ENCODE results near the gene TBC1D2B. TPM values are rescaled to one million over a fixed set of nuclear protein-coding genes. Genes with fewer than 3 reads are reported as not detected.
A peak's percentile ranks its signal among the peaks of the same experiment; 100 is the strongest.

The TBC1D2B gene
- total RNA-seq (100 to 1,000 TPM in 2 of 5 experiments, 10 to 100 TPM in 3; 69.7 to 119 (median 86.1) TPM), polyA plus RNA-seq (10 to 100 TPM in 1 of 2 donors, 1 to 10 TPM in 1; 7.4 to 14.5 TPM), total RNA-seq (114 reads per million, percentile 86 among the genes with 10 or more reads in this experiment)

- POLR2A ChIA-PET, result interaction anchor here (0.7 to 15.7 kb wide), 7 partner anchors 9 to 58 kb away, joined by 3 to 292 read pairs (median 3); no protein-coding TSS in a partner anchor
- peaks cover 0 to 11% (median 3%) of the 10 kb centered on the region in 5 donors for H3K36me3 Mint-ChIP-seq
- no peaks in the 10 kb centered on the region for H3K27me3 Mint-ChIP-seq
- ATAC-seq (peak; percentile 90), DNase-seq (peak; percentile 51 to 79 (median 65))
- H3K4me3 Mint-ChIP-seq, result peak within 1 kb of the TSS; percentile 92 to 100 (median 98)
- CTCF ChIA-PET, result interaction anchor here (0.7 to 1.0 kb wide), 3 partner anchors 20 to 35 kb away, joined by 3 read pairs; no protein-coding TSS in a partner anchor
- Histone ChIP-seq H3K36me3 (ENCODE audit: control insufficient read depth in 2 of 3, insufficient read depth in 3 of 3, low read length in 3 of 3) (peaks cover 0 to 5% (median 0%) of the 10 kb centered on the region in 3 experiments), H3K4me1 (ENCODE audit: control insufficient read depth in 2 of 2, insufficient read depth in 2 of 2, low read length in 2 of 2) (peaks cover 33 to 34% of the 10 kb centered on the region in 2 donors), H3K27ac (ENCODE audit: low read depth, low read length) (peak within 1 kb of the TSS; percentile 70), H3K4me3 (ENCODE audit: low read length) (peak within 1 kb of the TSS; percentile 98), H3K9me3 (ENCODE audit: control insufficient read depth in 2 of 3, low read length in 3 of 3) (no peaks in the 10 kb centered on the region), H3K27me3 (ENCODE audit: control insufficient read depth in 2 of 2, insufficient read depth in 2 of 2, low read length in 2 of 2) (no peaks in the 10 kb centered on the region)
- H3K9me3 Mint-ChIP-seq, result no peaks in the 10 kb centered on the region
- peak within 1 kb of the TSS; percentile 88 to 98 (median 95) for H3K27ac Mint-ChIP-seq
- intact Hi-C loops (cut with micrococcal nuclease), result loop anchor here (1.0 to 5.0 kb wide), 10 partner anchors 9 to 361 kb away; partner anchors contain the start of genes IDH3A (in 2 of the 2) and IREB2 (in 2 of the 2)
- peaks cover 36 to 56% (median 46%) of the 10 kb centered on the region in 7 donors for H3K4me1 Mint-ChIP-seq
Observed at GRCh38 chr15:78077053-78077870, at the start of gene TBC1D2B. TSS of gene TBC1D2B (minus strand) at chr15:78077711. CDS start at chr15:78077652, 59 bp downstream.

DNA sequence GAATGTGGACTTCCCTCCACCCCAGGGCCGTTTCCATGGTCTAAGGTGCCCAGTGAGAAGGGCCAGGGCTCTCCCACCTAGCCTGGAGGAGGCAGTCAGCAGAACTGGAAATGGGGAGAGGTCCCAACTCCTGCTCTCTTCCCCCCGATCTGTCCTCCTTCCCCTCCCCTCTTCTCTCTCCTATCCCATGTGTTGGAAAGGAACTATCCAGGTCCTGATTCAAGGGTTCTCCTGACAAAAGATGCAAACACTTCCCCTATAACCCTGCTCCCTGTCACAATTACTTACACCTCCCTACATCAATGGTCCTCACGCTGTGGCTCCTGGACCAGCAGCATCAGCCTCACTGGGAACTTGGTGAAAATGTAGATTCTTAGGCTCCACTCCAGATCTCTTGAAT is 47.8 kb upstream of the TBC1D2B start:
- Mint-ChIP-seq H3K27me3 (no peaks in the 10 kb centered on the region), H3K9me3 (peaks cover 0 to 2% (median 0%) of the 10 kb centered on the region in 11 donors), H3K4me1 (peaks cover 3 to 14% (median 4%) of the 10 kb centered on the region in 7 donors), H3K36me3 (no peaks in the 10 kb centered on the region), H3K4me3 (no peak overlapping the region), H3K27ac (no peak overlapping the region)
- Histone ChIP-seq H3K4me1 (ENCODE audit: control insufficient read depth in 2 of 2, insufficient read depth in 2 of 2, low read length in 2 of 2) (no peaks in the 10 kb centered on the region), H3K27ac (ENCODE audit: low read depth, low read length) (no peak overlapping the region), H3K4me3 (ENCODE audit: low read length) (no peak overlapping the region), H3K36me3 (ENCODE audit: control insufficient read depth in 2 of 3, insufficient read depth in 3 of 3, low read length in 3 of 3) (no peaks in the 10 kb centered on the region), H3K27me3 (ENCODE audit: control insufficient read depth in 2 of 2, insufficient read depth in 2 of 2, low read length in 2 of 2) (no peaks in the 10 kb centered on the region), H3K9me3 (ENCODE audit: control insufficient read depth in 2 of 3, low read length in 3 of 3) (no peaks in the 10 kb centered on the region)
- intact Hi-C loops (cut with micrococcal nuclease), result no loop called here
- POLR2A ChIA-PET, result no interaction called here
- ATAC-seq (no peak), DNase-seq (no peak)
- CTCF ChIA-PET, result interaction anchor here (0.6 to 1.6 kb wide), 2 partner anchors 12 to 17 kb away, joined by 3 to 5 read pairs; no protein-coding TSS in a partner anchor

- Histone ChIP-seq H3K4me3 (ENCODE audit: low read length) (no peak overlapping the region), H3K27me3 (ENCODE audit: control insufficient read depth in 2 of 2, insufficient read depth in 2 of 2, low read length in 2 of 2) (no peaks in the 10 kb centered on the region), H3K36me3 (ENCODE audit: control insufficient read depth in 2 of 3, insufficient read depth in 3 of 3, low read length in 3 of 3) (no peaks in the 10 kb centered on the region), H3K4me1 (ENCODE audit: control insufficient read depth in 2 of 2, insufficient read depth in 2 of 2, low read length in 2 of 2) (no peaks in the 10 kb centered on the region), H3K27ac (ENCODE audit: low read depth, low read length) (no peak overlapping the region), H3K9me3 (ENCODE audit: control insufficient read depth in 2 of 3, low read length in 3 of 3) (no peaks in the 10 kb centered on the region)
- DNase-seq (no peak), ATAC-seq (no peak)
- ChIA-PET POLR2A (no interaction called here), CTCF (interaction anchor here (0.7 to 1.2 kb wide), 2 partner anchors 119 to 160 kb away, joined by 3 to 4 read pairs; no protein-coding TSS in a partner anchor)
- no peaks in the 10 kb centered on the region for H3K9me3 Mint-ChIP-seq
- no peaks in the 10 kb centered on the region for H3K36me3 Mint-ChIP-seq
- peaks cover 0 to 7% (median 0%) of the 10 kb centered on the region in 5 donors for H3K27me3 Mint-ChIP-seq
- intact Hi-C loops (cut with micrococcal nuclease), result no loop called here
- no peak overlapping the region for H3K27ac Mint-ChIP-seq
- H3K4me3 Mint-ChIP-seq, result no peak overlapping the region
- H3K4me1 Mint-ChIP-seq, result peaks cover 0 to 4% (median 0%) of the 10 kb centered on the region in 7 donors
Observed at GRCh38 chr15:78120523-78120922, 43.0 kb upstream of the TBC1D2B start.

GRCh38 chr15:78112551-78112950 is 35.0 kb upstream of the TBC1D2B start:
- H3K27me3 ChIP-seq (ENCODE audit: control insufficient read depth in 2 of 2, insufficient read depth in 2 of 2, low read length in 2 of 2), result no peaks in the 10 kb centered on the region
- H3K4me1 ChIP-seq (ENCODE audit: control insufficient read depth in 2 of 2, insufficient read depth in 2 of 2, low read length in 2 of 2), result peaks cover 0 to 5% of the 10 kb centered on the region in 2 donors
- ATAC-seq, result no peak
- ChIA-PET POLR2A (interaction anchor here (0.6 to 1.1 kb wide), 3 partner anchors 9 to 113 kb away, joined by 3 to 4 read pairs (median 3); partner anchors contain the start of gene IDH3A), CTCF (interaction anchor here (0.6 to 8.0 kb wide), 19 partner anchors 10 to 451 kb away, joined by 3 to 101 read pairs (median 4); no protein-coding TSS in a partner anchor)
- no peak overlapping the region for H3K4me3 Mint-ChIP-seq
- no peaks in the 10 kb centered on the region for H3K9me3 ChIP-seq (ENCODE audit: control insufficient read depth in 2 of 3, low read length in 3 of 3)
- H3K27ac Mint-ChIP-seq, result no peak overlapping the region
- DNase-seq, result no peak
- no peaks in the 10 kb centered on the region for H3K9me3 Mint-ChIP-seq
- peaks cover 0 to 21% (median 0%) of the 10 kb centered on the region in 7 donors for H3K4me1 Mint-ChIP-seq
- intact Hi-C loops (cut with micrococcal nuclease), result no loop called here
- H3K27ac ChIP-seq (ENCODE audit: low read depth, low read length), result no peak overlapping the region
- no peaks in the 10 kb centered on the region for H3K36me3 Mint-ChIP-seq
- H3K36me3 ChIP-seq (ENCODE audit: control insufficient read depth in 2 of 3, insufficient read depth in 3 of 3, low read length in 3 of 3), result no peaks in the 10 kb centered on the region
- no peak overlapping the region for H3K4me3 ChIP-seq (ENCODE audit: low read length)
- H3K27me3 Mint-ChIP-seq, result peaks cover 0 to 5% (median 0%) of the 10 kb centered on the region in 5 donors

GRCh38 chr15:78111788-78112187 is 34.3 kb upstream of the TBC1D2B start:
- ATAC-seq (no peak), DNase-seq (no peak)
- peaks cover 0 to 27% (median under 1%) of the 10 kb centered on the region in 7 donors for H3K4me1 Mint-ChIP-seq
- Histone ChIP-seq H3K27me3 (ENCODE audit: control insufficient read depth in 2 of 2, insufficient read depth in 2 of 2, low read length in 2 of 2) (no peaks in the 10 kb centered on the region), H3K4me3 (ENCODE audit: low read length) (no peak overlapping the region), H3K36me3 (ENCODE audit: control insufficient read depth in 2 of 3, insufficient read depth in 3 of 3, low read length in 3 of 3) (no peaks in the 10 kb centered on the region), H3K4me1 (ENCODE audit: control insufficient read depth in 2 of 2, insufficient read depth in 2 of 2, low read length in 2 of 2) (peaks cover 0 to 5% of the 10 kb centered on the region in 2 donors), H3K27ac (ENCODE audit: low read depth, low read length) (no peak overlapping the region), H3K9me3 (ENCODE audit: control insufficient read depth in 2 of 3, low read length in 3 of 3) (no peaks in the 10 kb centered on the region)
- no peak overlapping the region for H3K27ac Mint-ChIP-seq
- no peak overlapping the region for H3K4me3 Mint-ChIP-seq
- no peaks in the 10 kb centered on the region for H3K36me3 Mint-ChIP-seq
- intact Hi-C loops (cut with micrococcal nuclease), result no loop called here
- ChIA-PET CTCF (interaction anchor here (0.7 to 8.0 kb wide), 14 partner anchors 9 to 156 kb away, joined by 3 to 101 read pairs (median 3); no protein-coding TSS in a partner anchor), POLR2A (interaction anchor here (1.0 to 1.1 kb wide), 2 partner anchors 38 to 112 kb away, joined by 3 to 4 read pairs; partner anchors contain the start of gene IDH3A)
- no peaks in the 10 kb centered on the region for H3K9me3 Mint-ChIP-seq
- peaks cover 0 to 3% (median 0%) of the 10 kb centered on the region in 5 donors for H3K27me3 Mint-ChIP-seq

GRCh38 chr15:78110916-78111475 is 33.5 kb upstream of the TBC1D2B start:
- Histone ChIP-seq H3K4me3 (ENCODE audit: low read length) (no peak overlapping the region), H3K4me1 (ENCODE audit: control insufficient read depth in 2 of 2, insufficient read depth in 2 of 2, low read length in 2 of 2) (peaks cover 0 to 7% of the 10 kb centered on the region in 2 donors), H3K27me3 (ENCODE audit: control insufficient read depth in 2 of 2, insufficient read depth in 2 of 2, low read length in 2 of 2) (no peaks in the 10 kb centered on the region), H3K36me3 (ENCODE audit: control insufficient read depth in 2 of 3, insufficient read depth in 3 of 3, low read length in 3 of 3) (no peaks in the 10 kb centered on the region), H3K9me3 (ENCODE audit: control insufficient read depth in 2 of 3, low read length in 3 of 3) (no peaks in the 10 kb centered on the region), H3K27ac (ENCODE audit: low read depth, low read length) (no peak overlapping the region)
- Mint-ChIP-seq H3K36me3 (no peaks in the 10 kb centered on the region), H3K27me3 (no peaks in the 10 kb centered on the region), H3K27ac (no peak overlapping the region), H3K4me1 (peaks cover 1 to 35% (median 6%) of the 10 kb centered on the region in 7 donors), H3K4me3 (peak overlapping the region in 1 of 10 donors; percentile 53), H3K9me3 (no peaks in the 10 kb centered on the region)
- DNase-seq (no peak), ATAC-seq (no peak)
- POLR2A ChIA-PET, result no interaction called here
- CTCF ChIA-PET, result interaction anchor here (0.6 to 8.0 kb wide), 8 partner anchors 13 to 211 kb away, joined by 3 to 101 read pairs (median 4); no protein-coding TSS in a partner anchor
- intact Hi-C loops (cut with micrococcal nuclease), result no loop called here

All from naive thymus-derived CD4-positive, alpha-beta T cell (primary cell).